NT2/D1 (cell line): Measurements from ENCODE around the gene RNF39.
A peak's percentile ranks its signal among the peaks of the same experiment; 100 is the strongest.

Experiments used
- DNase-seq: peaks from one replicate; pipeline ENCODE4 v3.0.0-alpha.2; 2011; ENCODE audit warnings: low read depth, low spot score
- H3K27me3 ChIP-seq: 2 replicates; pipeline ENCODE4 v1.6.0; 2011; ENCODE audit warnings: mild to moderate bottlenecking; ENCODE audit not compliant: insufficient read length, insufficient read depth
- H3K36me3 ChIP-seq: 2 replicates; pipeline ENCODE4 v1.6.1; 2011; ENCODE audit warnings: mild to moderate bottlenecking, low read length, mixed read lengths; ENCODE audit not compliant: insufficient read depth, insufficient read length
- H3K4me1 ChIP-seq: 2 replicates; pipeline ENCODE4 v1.5.1; 2011; ENCODE audit not compliant: insufficient read depth, insufficient read length
- H3K4me3 ChIP-seq: 2 replicates; pipeline ENCODE4 v1.5.1; 2011; ENCODE audit warnings: low read depth; ENCODE audit not compliant: insufficient read length
- H3K9ac ChIP-seq: 2 replicates; pipeline ENCODE4 v1.6.0; 2011; ENCODE audit warnings: low read depth; ENCODE audit not compliant: insufficient read length
- H3K9me3 ChIP-seq: 2 replicates; pipeline ENCODE4 v1.5.1; 2011; ENCODE audit warnings: mild to moderate bottlenecking, low read length; ENCODE audit not compliant: insufficient read depth
- SUZ12 ChIP-seq: IDR thresholded peaks from 2 replicates; pipeline ENCODE4 v1.6.1; 2011; ENCODE audit not compliant: insufficient read length, insufficient read depth; ENCODE audit errors: extremely low read depth
- YY1 ChIP-seq: IDR thresholded peaks from 2 replicates; pipeline ENCODE4 v1.6.1; 2011; ENCODE audit not compliant: insufficient read length, insufficient read depth
- ZNF274 ChIP-seq: IDR thresholded peaks from 2 replicates; pipeline ENCODE4 v1.6.1; 2011; ENCODE audit warnings: mild to moderate bottlenecking, low read depth, low read length

RNF39 gene

GRCh38 chr6:30112402-30112994 lies 36.9 kb upstream of the RNF39 start:
- H3K36me3 ChIP-seq, result no peaks in the 10 kb centered on the region
- no peaks in the 10 kb centered on the region for H3K9me3 ChIP-seq
- no peak overlapping the region for H3K4me3 ChIP-seq
- TF ChIP-seq ZNF274, result no peak
- TF ChIP-seq YY1, result no peak
- TF ChIP-seq SUZ12, result no peak
- DNase-seq, result no peak
- no peak overlapping the region for H3K9ac ChIP-seq
- no peaks in the 10 kb centered on the region for H3K4me1 ChIP-seq
- H3K27me3 ChIP-seq, result peaks cover 11% of the 10 kb centered on the region

DNA sequence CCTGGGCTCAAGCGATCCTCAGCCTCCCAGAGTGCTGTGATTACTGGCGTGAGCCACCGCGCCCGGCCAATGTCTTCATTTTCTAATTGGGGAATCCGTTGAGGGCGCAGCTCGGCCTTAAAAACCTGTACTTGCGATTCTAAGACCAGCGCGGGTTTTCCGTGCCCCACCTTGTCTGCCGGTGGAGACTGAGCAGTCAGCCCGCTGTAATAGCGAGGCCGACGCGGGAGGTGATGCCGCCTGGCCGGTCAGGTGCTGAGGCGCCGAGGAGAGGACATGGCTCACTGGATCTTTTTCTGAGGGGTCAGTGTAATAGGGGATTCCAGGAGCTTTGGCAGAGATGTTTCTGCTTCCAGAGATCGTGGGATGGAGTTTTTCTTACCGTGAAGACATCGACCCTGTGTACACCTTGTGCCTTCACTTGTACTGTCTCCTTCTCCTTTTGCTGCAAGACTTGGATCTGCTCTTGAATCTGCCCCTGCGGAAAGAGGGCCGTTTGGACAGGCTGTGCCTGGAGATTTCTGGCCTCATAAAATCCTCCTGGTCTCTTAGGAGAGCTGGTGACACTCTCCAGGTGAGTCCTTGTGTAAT lies 35.8 kb upstream of the RNF39 start:
- H3K4me1 ChIP-seq, result no peaks in the 10 kb centered on the region
- no peak overlapping the region for H3K4me3 ChIP-seq
- no peaks in the 10 kb centered on the region for H3K9me3 ChIP-seq
- no peak for DNase-seq
- peaks cover 11% of the 10 kb centered on the region for H3K27me3 ChIP-seq
- no peak overlapping the region for H3K9ac ChIP-seq
- no peaks in the 10 kb centered on the region for H3K36me3 ChIP-seq
- TF ChIP-seq YY1 (no peak), SUZ12 (no peak), ZNF274 (no peak)

GRCh38 chr6:30104661-30105060 lies 29.1 kb upstream of the RNF39 start:
- Histone ChIP-seq H3K4me3 (no peak overlapping the region), H3K36me3 (no peaks in the 10 kb centered on the region), H3K27me3 (peaks cover 31% of the 10 kb centered on the region), H3K9ac (no peak overlapping the region), H3K9me3 (no peaks in the 10 kb centered on the region), H3K4me1 (peaks cover 2% of the 10 kb centered on the region)
- TF ChIP-seq SUZ12, result no peak
- no peak for TF ChIP-seq ZNF274
- no peak for TF ChIP-seq YY1
- no peak for DNase-seq

DNA sequence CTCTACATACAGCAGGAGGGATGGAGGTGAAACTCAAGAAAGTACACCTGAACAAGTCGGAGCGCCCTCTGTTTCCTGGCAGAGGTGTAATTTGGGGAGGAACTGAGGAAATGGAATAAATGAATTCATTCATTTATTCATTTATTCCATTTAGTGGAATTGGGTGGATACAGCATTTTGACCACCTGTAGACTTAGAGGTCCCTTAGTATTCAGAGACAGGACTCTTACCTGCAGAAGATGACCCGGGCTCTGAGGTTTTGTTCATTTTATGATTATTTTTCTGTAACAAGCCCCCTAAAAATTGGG lies 28.3 kb upstream of the RNF39 start:
- DNase-seq, result no peak
- no peak for TF ChIP-seq YY1
- TF ChIP-seq ZNF274, result no peak
- no peak for TF ChIP-seq SUZ12
- Histone ChIP-seq H3K4me3 (no peak overlapping the region), H3K36me3 (no peaks in the 10 kb centered on the region), H3K9me3 (no peaks in the 10 kb centered on the region), H3K4me1 (peaks cover 2% of the 10 kb centered on the region), H3K27me3 (peaks cover 37% of the 10 kb centered on the region), H3K9ac (no peak overlapping the region)

- Histone ChIP-seq H3K9ac (peak overlapping the region; percentile 28), H3K27me3 (peaks cover 42% of the 10 kb centered on the region), H3K9me3 (no peaks in the 10 kb centered on the region), H3K4me3 (no peak overlapping the region), H3K4me1 (peaks cover 2% of the 10 kb centered on the region), H3K36me3 (no peaks in the 10 kb centered on the region)
- DNase-seq, result peak; percentile 66
- TF ChIP-seq ZNF274 (no peak), YY1 (no peak), SUZ12 (no peak)
Observed at GRCh38 chr6:30102970-30103871, 27.7 kb upstream of the RNF39 start.

DNA sequence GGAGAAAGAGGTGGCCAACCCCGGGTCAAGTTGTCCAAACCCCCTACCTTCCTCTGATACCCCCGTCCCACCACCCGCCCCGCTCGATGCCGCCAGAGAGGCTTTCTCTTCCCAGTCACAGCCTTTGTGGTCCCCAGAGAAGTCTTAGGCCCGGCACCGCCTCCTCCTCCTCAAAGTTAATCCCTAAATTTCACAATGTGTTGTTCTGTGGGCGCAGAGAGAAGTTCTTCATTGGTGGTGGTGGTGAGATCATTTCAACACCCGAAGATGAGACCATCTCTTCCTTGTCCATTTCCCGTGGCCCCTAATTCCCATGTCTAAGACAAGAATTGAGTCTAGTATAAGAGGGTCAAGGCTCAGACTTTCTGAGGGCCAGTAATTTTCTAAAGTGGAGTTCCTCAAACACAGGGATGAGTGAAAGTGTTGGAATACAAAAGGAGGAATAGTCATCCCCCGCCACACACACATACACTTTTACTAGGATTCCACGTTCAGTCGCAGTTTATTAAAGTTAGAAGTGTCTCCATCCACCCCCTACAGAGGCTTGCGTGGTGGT lies 26.9 kb upstream of the RNF39 start:
- Histone ChIP-seq H3K9me3 (no peaks in the 10 kb centered on the region), H3K9ac (peak overlapping the region; percentile 42), H3K27me3 (peaks cover 45% of the 10 kb centered on the region), H3K4me1 (peaks cover 2% of the 10 kb centered on the region), H3K4me3 (peak overlapping the region; percentile 24), H3K36me3 (no peaks in the 10 kb centered on the region)
- TF ChIP-seq YY1 (no peak), ZNF274 (no peak), SUZ12 (no peak)
- DNase-seq, result no peak

GRCh38 chr6:30101444-30102413 lies 26.2 kb upstream of the RNF39 start:
- peaks cover 2% of the 10 kb centered on the region for H3K4me1 ChIP-seq
- H3K9ac ChIP-seq, result peak overlapping the region; percentile 77
- peak overlapping the region; percentile 37 for H3K4me3 ChIP-seq

More at GRCh38 chr6:30101444-30102413, 26.2 kb upstream of the RNF39 start:
- DNase-seq, result peak; percentile 20
- peaks cover 45% of the 10 kb centered on the region for H3K27me3 ChIP-seq
- no peaks in the 10 kb centered on the region for H3K36me3 ChIP-seq
- no peaks in the 10 kb centered on the region for H3K9me3 ChIP-seq
- TF ChIP-seq SUZ12, result no peak
- TF ChIP-seq YY1, result no peak
- TF ChIP-seq ZNF274, result no peak
